Neuronal stem cell (in vitro differentiated cells): ENCODE results near the gene KREMEN1.
A peak's percentile ranks its signal among the peaks of the same experiment; 100 is the strongest.

Experiments
- DNase-seq: peaks from one replicate; pipeline ENCODE4 v3.0.0-alpha.2; 2013; ENCODE audit warnings: low spot score
- H2AFZ ChIP-seq: one replicate; pipeline ENCODE4 v1.6.1; 2013; ENCODE audit warnings: mild to moderate bottlenecking, low read length, inconsistent platforms
- H2AK5ac ChIP-seq: 2 replicates; pipeline ENCODE4 v1.6.1; 2013; ENCODE audit warnings: low read depth, mild to moderate bottlenecking, inconsistent platforms, low read length, moderate library complexity, mixed read lengths
- H2BK120ac ChIP-seq: 2 replicates; pipeline ENCODE4 v1.6.1; 2013; ENCODE audit warnings: low read depth, mild to moderate bottlenecking, inconsistent platforms, low read length, moderate library complexity, mixed read lengths
- H2BK12ac ChIP-seq: one replicate; pipeline ENCODE4 v1.6.1; 2013; ENCODE audit warnings: low read length, inconsistent platforms
- H2BK15ac ChIP-seq: 2 replicates; pipeline ENCODE4 v1.6.1; 2013; ENCODE audit warnings: mild to moderate bottlenecking, low read length, inconsistent platforms, mixed read lengths
- H2BK5ac ChIP-seq: one replicate; pipeline ENCODE4 v1.6.1; 2013; ENCODE audit warnings: inconsistent platforms, mild to moderate bottlenecking, low read length, moderate library complexity
- H3K14ac ChIP-seq: one replicate; pipeline ENCODE4 v1.6.1; 2013; ENCODE audit warnings: low read length, inconsistent platforms
- H3K18ac ChIP-seq: 2 replicates; pipeline ENCODE4 v1.6.1; 2013; ENCODE audit warnings: low read length, inconsistent platforms
- H3K23ac ChIP-seq: 2 replicates; pipeline ENCODE4 v1.6.1; 2013; ENCODE audit warnings: low read depth, mild to moderate bottlenecking, mixed read lengths, low read length, inconsistent platforms; ENCODE audit not compliant: poor library complexity
- H3K27ac ChIP-seq: replicated peaks from 3 replicates; pipeline ENCODE4 v1.5.1; 2013; ENCODE audit warnings: low read length, inconsistent platforms
- H3K27me3 ChIP-seq, 3 experiments: 2 replicates each; pipeline ENCODE4 v1.6.1; 2013; ENCODE audit warnings: low read length in 3 of 3, mild to moderate bottlenecking in 2 of 3, inconsistent platforms in 1 of 3, low read depth in 1 of 3, mixed read lengths in 1 of 3, moderate library complexity in 1 of 3; ENCODE audit not compliant: control insufficient read depth in 3 of 3, insufficient read depth in 3 of 3
- H3K36me3 ChIP-seq, 2 donors: replicated peaks in 1 of 2; 2 replicates each; pipeline ENCODE4 v1.6.1; 2013; ENCODE audit warnings: low read length in 2 of 2; ENCODE audit not compliant: control insufficient read depth in 2 of 2, insufficient read depth in 2 of 2
- H3K4ac ChIP-seq: 2 replicates; pipeline ENCODE4 v1.6.1; 2013; ENCODE audit warnings: inconsistent platforms, mild to moderate bottlenecking, low read length, moderate library complexity
- H3K4me1 ChIP-seq, 2 donors: 1 replicate in 1 of 2; 2 replicates in 1 of 2; pipeline ENCODE4 v1.6.1; 2013; ENCODE audit warnings: low read length in 2 of 2, low read depth in 1 of 2; ENCODE audit not compliant: control insufficient read depth in 2 of 2, insufficient read depth in 1 of 2
- H3K4me2 ChIP-seq: one replicate; pipeline ENCODE4 v1.6.1; 2013; ENCODE audit warnings: mild to moderate bottlenecking, low read length, inconsistent platforms; ENCODE audit not compliant: insufficient read depth, poor library complexity, severe bottlenecking
- H3K4me3 ChIP-seq, 2 donors: 2 replicates each; pipeline ENCODE4 v1.5.1; 2013; ENCODE audit warnings: low read length in 2 of 2, mild to moderate bottlenecking in 2 of 2, inconsistent platforms in 1 of 2, moderate library complexity in 1 of 2
- H3K79me1 ChIP-seq: one replicate; pipeline ENCODE4 v1.6.1; 2013; ENCODE audit warnings: low read depth, mild to moderate bottlenecking, inconsistent platforms, low read length, moderate library complexity
- H3K9ac ChIP-seq: one replicate; pipeline ENCODE4 v1.6.1; 2013; ENCODE audit warnings: mild to moderate bottlenecking, low read depth, low read length, inconsistent platforms; ENCODE audit not compliant: poor library complexity
- H3K9me3 ChIP-seq, 2 donors: replicated peaks in 1 of 2; 2 replicates each; pipeline versions ENCODE3 to v1.6.1; 2013; ENCODE audit warnings: low read length in 2 of 2, mild to moderate bottlenecking in 2 of 2, inconsistent platforms in 1 of 2, low read depth in 1 of 2, mixed read lengths in 1 of 2, moderate library complexity in 1 of 2; ENCODE audit not compliant: control insufficient read depth in 2 of 2, insufficient read depth in 1 of 2
- H4K8ac ChIP-seq: one replicate; pipeline ENCODE4 v1.6.1; 2013; ENCODE audit warnings: low read depth, mild to moderate bottlenecking, inconsistent platforms, low read length, moderate library complexity
- H4K91ac ChIP-seq: one replicate; pipeline ENCODE4 v1.6.1; 2013; ENCODE audit warnings: low read length, low read depth, mild to moderate bottlenecking, inconsistent platforms; ENCODE audit not compliant: poor library complexity
- WGBS, 2 donors: extraction: QIAGEN DNeasy Blood & Tissue Kit; methylation state at CpG; one replicate each; pipeline ENCODE4 v1.1.7; 2013; ENCODE audit warnings: missing lambda C conversion rate in 2 of 2, mixed read lengths in 1 of 2; ENCODE audit not compliant: insufficient read length in 2 of 2, insufficient replicate concordance in 1 of 2; ENCODE audit errors: extremely low coverage in 2 of 2; 5-methylcytosine and 5-hydroxymethylcytosine counted together

The KREMEN1 gene

DNA sequence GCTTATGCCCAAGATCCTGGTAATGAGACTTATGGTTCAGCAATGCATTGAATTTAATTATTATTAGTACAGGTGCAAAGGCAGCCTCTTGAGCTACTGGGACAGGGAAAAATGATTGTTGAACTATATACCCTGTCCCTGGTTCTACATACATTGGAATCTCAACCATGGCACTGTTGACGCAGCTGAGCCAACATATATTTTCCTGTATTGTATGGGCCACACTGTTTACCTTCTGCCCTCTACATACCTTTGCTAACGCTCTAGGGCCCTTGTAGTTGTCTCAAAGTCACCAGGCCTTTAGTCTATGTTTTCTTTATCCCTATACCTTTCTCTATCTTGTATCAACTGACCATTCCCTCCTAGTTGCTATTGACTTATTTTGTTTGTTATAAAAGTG lies 22.6 kb downstream of the KREMEN1 start:
- Histone ChIP-seq H3K18ac (no peak overlapping the region), H2BK5ac (no peak overlapping the region), H2AK5ac (no peak overlapping the region), H3K23ac (no peak overlapping the region), H2BK120ac (no peak overlapping the region), H3K9me3 (no peaks in the 10 kb centered on the region), H3K27me3 (no peaks in the 10 kb centered on the region), H2BK12ac (no peak overlapping the region), H3K79me1 (no peaks in the 10 kb centered on the region), H2AFZ (no peak overlapping the region), H3K36me3 (peaks cover 0 to 37% of the 10 kb centered on the region in 2 donors), H3K14ac (no peak overlapping the region), H4K91ac (no peak overlapping the region), H4K8ac (no peak overlapping the region), H3K9ac (no peak overlapping the region), H3K4me2 (no peak overlapping the region), H3K4me3 (no peak overlapping the region), H3K4me1 (peaks cover 6 to 15% of the 10 kb centered on the region in 2 donors), H3K4ac (no peak overlapping the region), H3K27ac (no peak overlapping the region), H2BK15ac (no peak overlapping the region)
- no CpG with 5 or more reads among the region's 2 CpGs for WGBS, 2 donors
- no peak for DNase-seq

DNA sequence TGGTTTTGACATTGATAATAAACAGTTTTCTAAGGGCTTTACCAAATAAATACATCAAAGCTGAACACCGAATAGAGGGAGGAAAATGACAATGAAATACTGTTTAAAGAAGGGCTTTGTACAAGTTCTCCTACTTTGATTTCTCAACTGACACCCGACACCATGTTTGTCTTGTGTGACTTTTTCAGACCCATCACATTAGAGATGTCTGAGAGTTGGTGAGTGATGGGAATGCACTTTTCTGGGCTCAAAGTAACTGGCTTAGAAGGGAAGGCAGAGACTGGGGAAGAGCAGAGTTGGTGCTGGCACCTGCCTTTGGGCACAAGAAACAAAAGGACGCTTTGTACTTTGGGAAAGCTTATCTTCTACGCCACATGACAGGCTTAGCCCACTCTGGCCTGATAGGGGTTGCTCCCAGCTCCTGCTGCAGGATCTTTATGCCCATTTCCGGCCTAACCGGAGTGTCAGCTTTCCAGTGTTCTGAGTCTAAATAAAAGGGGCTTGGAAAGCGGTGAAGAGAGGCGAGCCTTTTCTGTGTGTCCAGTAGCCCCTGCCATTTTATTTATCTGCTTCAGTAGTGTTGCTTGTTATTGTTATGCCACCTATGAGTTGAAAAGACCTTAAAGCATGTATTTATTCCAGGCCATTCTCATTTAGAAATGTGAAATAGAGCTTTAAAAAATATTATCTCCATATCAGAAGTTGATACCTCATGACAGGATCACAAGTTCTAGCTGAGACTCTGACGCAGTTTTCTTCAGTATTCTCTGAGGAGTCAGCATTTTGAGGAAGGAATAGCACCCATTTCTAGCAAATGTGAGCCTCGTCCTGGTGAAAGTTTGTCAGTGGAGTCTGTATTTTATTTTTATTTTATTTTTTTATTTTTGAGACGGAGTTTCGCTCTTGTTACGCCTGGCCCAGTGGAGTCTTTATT lies 24.2 kb downstream of the KREMEN1 start:
- Histone ChIP-seq H4K91ac (no peak overlapping the region), H3K27ac (no peak overlapping the region), H3K18ac (no peak overlapping the region), H3K4me3 (no peak overlapping the region), H3K23ac (no peak overlapping the region), H4K8ac (no peak overlapping the region), H3K9me3 (no peaks in the 10 kb centered on the region), H2AFZ (peak overlapping the region; percentile 19), H3K27me3 (no peaks in the 10 kb centered on the region), H3K14ac (no peak overlapping the region), H2BK120ac (no peak overlapping the region), H2BK5ac (no peak overlapping the region), H3K36me3 (peaks cover 0 to 49% of the 10 kb centered on the region in 2 donors), H2BK12ac (no peak overlapping the region), H2BK15ac (no peak overlapping the region), H3K4ac (no peak overlapping the region), H3K4me2 (peak overlapping the region; percentile 2), H2AK5ac (no peak overlapping the region), H3K4me1 (peaks cover 6 to 17% of the 10 kb centered on the region in 2 donors), H3K79me1 (no peaks in the 10 kb centered on the region), H3K9ac (no peak overlapping the region)
- no peak for DNase-seq
- WGBS, 2 donors: no CpG with 5 or more reads among the region's 13 CpGs

DNA sequence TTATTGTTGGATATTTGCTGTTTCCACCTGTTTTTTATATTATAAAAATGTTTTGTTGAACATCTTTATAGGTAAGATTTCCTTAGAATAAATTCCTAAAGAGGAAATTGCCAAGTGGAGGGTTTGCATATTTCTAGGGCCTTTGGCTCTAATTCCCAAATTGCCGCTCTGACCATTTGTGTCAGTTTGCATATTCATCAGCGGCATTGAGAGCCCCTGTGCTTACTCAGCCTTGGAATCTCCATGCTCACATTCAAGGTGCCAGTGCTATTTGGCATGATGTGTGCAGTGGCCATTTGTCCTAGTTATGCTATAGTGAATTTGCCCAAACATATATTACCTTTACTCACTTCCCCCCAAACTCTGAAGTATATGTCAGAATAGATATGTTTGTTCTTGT lies 25.5 kb downstream of the KREMEN1 start:
- Histone ChIP-seq H3K4me2 (no peak overlapping the region), H3K18ac (no peak overlapping the region), H3K79me1 (no peaks in the 10 kb centered on the region), H2BK5ac (no peak overlapping the region), H2AK5ac (no peak overlapping the region), H3K14ac (no peak overlapping the region), H4K91ac (no peak overlapping the region), H3K23ac (no peak overlapping the region), H3K9ac (no peak overlapping the region), H3K27ac (no peak overlapping the region), H3K27me3 (no peaks in the 10 kb centered on the region), H3K36me3 (peaks cover 0 to 49% of the 10 kb centered on the region in 2 donors), H3K4ac (no peak overlapping the region), H3K4me1 (peaks cover 15 to 29% of the 10 kb centered on the region in 2 donors), H2AFZ (no peak overlapping the region), H4K8ac (no peak overlapping the region), H3K4me3 (no peak overlapping the region), H3K9me3 (no peaks in the 10 kb centered on the region), H2BK15ac (no peak overlapping the region), H2BK12ac (no peak overlapping the region), H2BK120ac (no peak overlapping the region)
- no CpG with 5 or more reads among the region's 2 CpGs for WGBS, 2 donors
- no peak for DNase-seq

DNA sequence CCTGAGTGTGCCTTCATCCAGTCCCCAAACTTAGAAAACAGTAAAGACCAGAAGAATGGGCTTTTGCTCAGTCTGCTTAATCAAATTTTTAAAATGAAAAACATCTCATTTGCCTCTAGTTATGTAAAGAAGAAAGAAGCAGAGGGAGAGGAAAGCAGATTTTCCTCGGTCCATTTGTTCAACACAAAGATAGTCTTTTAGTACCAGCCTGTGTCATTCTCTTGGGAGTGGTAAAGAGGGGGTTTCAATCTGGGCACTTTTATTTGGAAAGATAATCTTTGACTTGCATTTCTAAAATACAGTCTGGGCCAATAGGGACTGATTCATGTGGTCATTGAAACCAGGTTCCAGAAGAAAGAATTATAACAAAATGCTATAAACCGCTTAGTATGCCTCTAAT lies 29.5 kb downstream of the KREMEN1 start:
- no peak overlapping the region for H2BK15ac ChIP-seq
- H3K14ac ChIP-seq: no peak overlapping the region
- no peak overlapping the region for H2AK5ac ChIP-seq
- no peak overlapping the region for H2BK12ac ChIP-seq
- no peaks in the 10 kb centered on the region for H3K79me1 ChIP-seq
- no peak overlapping the region for H2BK5ac ChIP-seq
- no peaks in the 10 kb centered on the region for H3K27me3 ChIP-seq
- H2BK120ac ChIP-seq: no peak overlapping the region
- no peak for DNase-seq
- H3K18ac ChIP-seq: no peak overlapping the region
- no peak overlapping the region for H3K23ac ChIP-seq
- H3K36me3 ChIP-seq: peaks cover 0 to 31% of the 10 kb centered on the region in 2 donors
- H3K27ac ChIP-seq: no peak overlapping the region
- WGBS, 2 donors: no CpG with 5 or more reads among the region's 2 CpGs
- no peak overlapping the region for H3K4me2 ChIP-seq
- no peak overlapping the region for H2AFZ ChIP-seq
- H3K4me3 ChIP-seq: no peak overlapping the region
- no peak overlapping the region for H4K91ac ChIP-seq
- no peak overlapping the region for H4K8ac ChIP-seq
- H3K9me3 ChIP-seq: no peaks in the 10 kb centered on the region
- H3K4me1 ChIP-seq: peaks cover 14 to 26% of the 10 kb centered on the region in 2 donors
- no peak overlapping the region for H3K4ac ChIP-seq
- no peak overlapping the region for H3K9ac ChIP-seq
